Lower leg skin (tissue), 4 donors: ENCODE measurements around the gene EIF5. TPM values are rescaled to one million over a fixed set of nuclear protein-coding genes. Genes with fewer than 3 reads are reported as not detected.

Experiments used
- DNase-seq, 2 donors: peaks; one replicate each; pipeline ENCODE4 v3.0.0-alpha.2; 2019; ENCODE audit warnings: low spot score in 2 of 2
- H3K4me3 ChIP-seq: fragments of 200-600 bp; sonication (generic); 2 replicates; pipeline ENCODE4 v1.5.1; 2017; ENCODE audit warnings: mild to moderate bottlenecking, low read depth; ENCODE audit not compliant: poor library complexity, severe bottlenecking
- POLR2A ChIP-seq, 2 donors: fragments of 450-650 bp; IDR thresholded peaks; one replicate each; pipeline ENCODE4 v1.6.1; 2016 to 2017; ENCODE audit warnings: antibody characterized with exemption in 2 of 2, mild to moderate bottlenecking in 1 of 2, moderate library complexity in 1 of 2
- whole genome bisulfite sequencing, 2 donors: methylation state at CpG; one replicate each; pipeline ENCODE4 v1.1.5; 2018; 5-methylcytosine and 5-hydroxymethylcytosine counted together
- intact Hi-C: fragments of 100-400 bp; cut with DNase I; formaldehyde crosslinking; loops from one replicate; pipeline ENCODE4 v1.15.0; 2023; ENCODE audit warnings: low total_unique reads
- total RNA-seq, 4 donors: library from RNA; depleted of rRNA; stranded (reverse); fragments of >200 nt; gene quantifications; one replicate each; pipeline ENCODE4 v1.1.0, GENCODE V29; 2016
- TF ChIP-seq, protein P1 (sequence below), 3 donors: fragments of 450-650 bp; IDR thresholded peaks; one replicate each; pipeline ENCODE4 v1.5.1; 2016; ENCODE audit warnings: antibody characterized with exemption in 3 of 3, mild to moderate bottlenecking in 3 of 3, moderate library complexity in 2 of 3

Gene EIF5
- total RNA-seq, 4 donors from 2014 or later, result 125 to 168 (median 131) TPM

DNA sequence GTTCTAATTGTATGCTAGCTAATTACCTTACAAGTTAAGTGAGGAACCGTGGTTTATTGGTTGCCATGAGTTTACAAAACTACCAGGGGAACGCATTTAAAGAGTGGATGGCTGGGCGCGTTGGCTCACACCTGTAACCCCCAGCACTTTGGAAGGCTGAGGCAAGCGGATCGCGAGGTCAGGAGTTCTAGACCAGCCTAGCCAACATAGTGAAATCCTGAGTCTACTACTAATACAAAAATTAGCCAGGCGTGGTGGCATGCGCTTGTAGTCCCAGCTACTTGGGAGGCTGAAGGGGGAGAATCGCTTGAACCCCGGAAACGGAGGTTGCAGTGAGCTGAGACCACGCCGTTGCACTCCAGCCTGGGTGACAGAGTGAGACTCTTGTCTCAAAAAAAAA lies 2.2 kb downstream of the EIF5 start:
- no peak overlapping the region for H3K4me3 ChIP-seq
- DNase-seq, result peak in 1 of 2 donors; percentile 54
- intact Hi-C loops, result loop anchor here (5.0 kb wide), 1 partner anchor 51 kb away; the partner anchor contains the start of gene MARK3
- whole genome bisulfite sequencing, 2 donors, result 94 to 95% methylated on average over 14 of the region's 14 CpGs
- no peak for TF ChIP-seq POLR2A (IDR thresholded peaks at IDR 0.05)
- TF ChIP-seq, protein P1, sequence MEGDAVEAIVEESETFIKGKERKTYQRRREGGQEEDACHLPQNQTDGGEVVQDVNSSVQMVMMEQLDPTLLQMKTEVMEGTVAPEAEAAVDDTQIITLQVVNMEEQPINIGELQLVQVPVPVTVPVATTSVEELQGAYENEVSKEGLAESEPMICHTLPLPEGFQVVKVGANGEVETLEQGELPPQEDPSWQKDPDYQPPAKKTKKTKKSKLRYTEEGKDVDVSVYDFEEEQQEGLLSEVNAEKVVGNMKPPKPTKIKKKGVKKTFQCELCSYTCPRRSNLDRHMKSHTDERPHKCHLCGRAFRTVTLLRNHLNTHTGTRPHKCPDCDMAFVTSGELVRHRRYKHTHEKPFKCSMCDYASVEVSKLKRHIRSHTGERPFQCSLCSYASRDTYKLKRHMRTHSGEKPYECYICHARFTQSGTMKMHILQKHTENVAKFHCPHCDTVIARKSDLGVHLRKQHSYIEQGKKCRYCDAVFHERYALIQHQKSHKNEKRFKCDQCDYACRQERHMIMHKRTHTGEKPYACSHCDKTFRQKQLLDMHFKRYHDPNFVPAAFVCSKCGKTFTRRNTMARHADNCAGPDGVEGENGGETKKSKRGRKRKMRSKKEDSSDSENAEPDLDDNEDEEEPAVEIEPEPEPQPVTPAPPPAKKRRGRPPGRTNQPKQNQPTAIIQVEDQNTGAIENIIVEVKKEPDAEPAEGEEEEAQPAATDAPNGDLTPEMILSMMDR (IDR thresholded peaks at IDR 0.05), result no peak

DNA sequence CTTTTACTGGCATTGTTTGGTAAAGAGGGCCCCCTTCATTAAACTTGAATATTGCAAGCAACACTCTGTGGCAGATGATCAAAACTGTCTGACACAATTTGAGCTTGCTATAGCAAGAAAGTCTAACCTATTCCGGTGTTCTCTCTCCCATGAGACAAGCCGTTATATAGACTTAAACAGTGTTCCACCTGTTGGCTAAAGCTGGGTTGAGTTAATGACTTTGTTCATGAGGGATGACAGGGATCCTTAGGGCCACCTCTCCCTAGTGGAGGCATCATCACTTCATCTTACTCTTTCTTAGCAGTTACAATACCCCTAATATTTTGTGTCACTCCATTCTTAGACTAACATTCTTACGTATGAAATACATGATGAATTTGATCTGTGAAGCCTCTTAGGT lies 3.8 kb downstream of the EIF5 start:
- TF ChIP-seq, protein P1 (IDR thresholded peaks at IDR 0.05), result no peak
- TF ChIP-seq POLR2A (IDR thresholded peaks at IDR 0.05), result no peak
- DNase-seq, result no peak
- WGBS, 2 donors, result 85 to 87% methylated on average over 3 of the region's 3 CpGs
- no peak overlapping the region for H3K4me3 ChIP-seq
- intact Hi-C loops, result loop anchor here (5.0 kb wide), 1 partner anchor 50 kb away; the partner anchor contains the start of gene MARK3

DNA sequence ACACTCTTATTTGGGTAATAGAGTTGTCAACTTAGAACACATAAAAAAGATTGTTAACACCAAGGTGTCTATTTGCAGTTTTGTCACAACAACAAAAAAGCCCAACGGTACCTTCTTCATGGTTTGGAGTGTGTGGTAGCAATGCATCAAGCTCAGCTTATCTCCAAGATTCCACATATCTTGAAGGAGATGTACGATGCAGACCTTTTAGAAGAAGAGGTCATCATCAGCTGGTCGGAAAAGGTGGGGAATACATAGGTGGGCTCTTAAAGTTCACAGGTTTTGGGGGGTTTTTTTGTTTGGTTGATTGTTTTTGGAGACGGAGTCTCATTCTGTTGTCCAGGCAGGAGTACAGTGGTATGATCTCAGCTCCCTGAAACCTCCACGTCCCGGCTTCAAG lies 5.5 kb downstream of the EIF5 start:
- intact Hi-C loops, result loop anchor here (5.0 kb wide), 1 partner anchor 48 kb away; the partner anchor contains the start of gene MARK3
- no peak for DNase-seq
- 86% methylated on average over 6 of the region's 6 CpGs for WGBS, 2 donors
- TF ChIP-seq, protein P1 (IDR thresholded peaks at IDR 0.05), result no peak
- no peak for TF ChIP-seq POLR2A (IDR thresholded peaks at IDR 0.05)
- H3K4me3 ChIP-seq, result no peak overlapping the region

DNA sequence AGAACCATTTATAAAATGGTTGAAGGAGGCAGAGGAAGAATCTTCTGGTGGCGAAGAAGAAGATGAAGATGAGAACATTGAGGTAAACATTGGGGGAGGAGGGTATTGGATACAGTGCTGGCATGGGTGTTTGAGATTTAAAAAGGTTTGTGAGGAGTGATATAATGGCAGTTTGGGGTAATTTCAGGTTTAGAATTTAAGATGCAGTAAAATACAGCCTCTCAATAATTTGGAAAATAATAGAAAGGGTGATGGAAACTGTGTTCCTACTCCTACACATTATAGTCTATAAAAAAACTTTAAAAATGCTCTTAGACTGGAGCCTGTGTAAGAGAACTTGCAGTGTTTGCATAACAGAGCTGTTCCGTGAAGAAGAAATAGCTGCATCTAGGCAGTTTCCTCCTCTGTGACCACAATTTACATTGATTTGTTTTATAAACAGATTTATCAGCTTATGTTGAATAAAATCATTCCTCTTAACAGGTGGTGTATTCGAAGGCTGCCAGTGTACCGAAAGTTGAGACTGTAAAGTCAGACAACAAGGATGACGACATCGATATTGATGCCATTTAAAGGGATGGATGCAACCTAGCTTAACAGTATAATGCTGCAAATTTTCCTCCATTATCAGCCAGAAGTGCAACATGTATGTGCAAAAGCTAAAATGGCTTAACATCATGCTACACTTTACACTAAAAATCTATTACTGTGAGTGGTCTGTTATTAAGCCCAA lies 6.6 kb downstream of the EIF5 start:
- 86 to 89% methylated on average over 6 of the region's 6 CpGs for WGBS, 2 donors
- TF ChIP-seq POLR2A (IDR thresholded peaks at IDR 0.05), result no peak
- TF ChIP-seq, protein P1 (IDR thresholded peaks at IDR 0.05), result no peak
- no peak for DNase-seq
- intact Hi-C loops, result no loop called here
- no peak overlapping the region for H3K4me3 ChIP-seq

DNA sequence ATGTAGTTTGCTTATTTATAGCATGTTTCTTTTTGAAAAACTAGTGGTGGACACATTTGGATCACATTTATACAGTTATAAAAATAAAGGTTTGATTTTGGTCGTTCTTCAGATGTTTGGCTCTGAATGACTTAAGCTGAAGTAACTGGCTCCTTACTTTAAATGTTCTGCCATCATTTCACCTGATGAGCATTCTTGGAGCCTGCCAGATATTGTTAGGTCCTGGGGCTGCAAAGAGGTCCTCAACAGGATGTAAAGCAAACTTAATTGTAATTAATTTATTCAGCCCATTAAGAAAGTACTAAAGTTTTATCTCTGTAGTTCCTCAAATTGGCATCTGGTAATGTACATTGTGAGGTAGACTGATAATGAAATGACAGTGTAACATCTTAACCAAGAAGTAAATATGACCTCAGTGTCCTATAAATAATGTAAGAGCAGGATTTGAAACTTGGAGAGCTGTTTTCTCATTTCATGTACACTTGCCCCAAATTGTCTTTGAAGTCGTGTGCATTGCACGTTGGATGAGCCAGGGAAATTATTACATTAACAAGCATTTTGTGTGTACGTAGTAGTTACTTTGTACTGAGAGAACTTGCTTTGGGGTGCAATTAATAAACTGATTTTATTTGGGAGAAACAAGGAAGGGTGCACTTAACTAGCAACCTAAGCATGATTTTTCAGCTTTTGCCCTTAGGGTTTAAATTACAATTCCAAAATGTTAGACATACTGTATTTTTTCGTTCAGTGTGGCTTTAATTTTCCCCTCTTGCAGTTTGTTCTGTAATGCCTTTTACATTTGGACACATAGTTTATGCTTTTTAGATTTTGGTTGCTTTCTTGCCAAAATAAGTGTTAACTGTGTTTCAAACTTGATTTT lies 7.5 kb downstream of the EIF5 start:
- intact Hi-C loops, result no loop called here
- 59 to 61% methylated on average over 5 of the region's 5 CpGs for WGBS, 2 donors
- H3K4me3 ChIP-seq, result no peak overlapping the region
- TF ChIP-seq POLR2A (IDR thresholded peaks at IDR 0.05), result no peak
- TF ChIP-seq, protein P1 (IDR thresholded peaks at IDR 0.05), result no peak
- DNase-seq, result no peak
